ENCODE results near the gene CT45A7.
"Not testable (repeated sequence)": the region's sequence is repeated elsewhere in the genome, so short reads cannot be mapped to it uniquely, and the experiment has no call there.

The CT45A7 gene, protein sequence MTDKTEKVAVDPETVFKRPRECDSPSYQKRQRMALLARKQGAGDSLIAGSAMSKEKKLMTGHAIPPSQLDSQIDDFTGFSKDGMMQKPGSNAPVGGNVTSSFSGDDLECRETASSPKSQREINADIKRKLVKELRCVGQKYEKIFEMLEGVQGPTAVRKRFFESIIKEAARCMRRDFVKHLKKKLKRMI

DNA sequence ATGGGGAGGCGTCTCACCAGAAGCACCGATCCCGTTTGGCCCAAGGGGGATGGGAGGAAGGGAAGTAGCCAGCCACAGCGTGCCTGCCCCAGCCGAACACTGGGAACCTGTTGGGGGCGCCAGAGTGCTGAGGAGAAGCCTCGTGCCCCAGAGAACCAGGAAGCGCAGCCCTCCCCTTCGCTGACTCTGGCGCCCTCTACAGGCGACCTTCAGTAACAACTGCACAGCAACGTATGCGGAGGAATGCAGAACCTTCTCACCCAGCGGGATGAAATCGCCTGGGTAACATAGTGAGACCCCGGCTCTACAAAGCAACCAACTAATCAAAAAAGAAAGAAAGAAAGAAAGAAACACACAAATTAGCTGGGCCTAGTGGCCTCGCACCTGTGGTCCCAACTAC is at the start of gene CT45A7:
TSS of gene CT45A7 (minus strand) at position 101 of the 400 bp plus-strand sequence. CDS start 3,747 bp downstream, outside the sequence.
- DNase-seq, result not testable (repeated sequence)

DNA sequence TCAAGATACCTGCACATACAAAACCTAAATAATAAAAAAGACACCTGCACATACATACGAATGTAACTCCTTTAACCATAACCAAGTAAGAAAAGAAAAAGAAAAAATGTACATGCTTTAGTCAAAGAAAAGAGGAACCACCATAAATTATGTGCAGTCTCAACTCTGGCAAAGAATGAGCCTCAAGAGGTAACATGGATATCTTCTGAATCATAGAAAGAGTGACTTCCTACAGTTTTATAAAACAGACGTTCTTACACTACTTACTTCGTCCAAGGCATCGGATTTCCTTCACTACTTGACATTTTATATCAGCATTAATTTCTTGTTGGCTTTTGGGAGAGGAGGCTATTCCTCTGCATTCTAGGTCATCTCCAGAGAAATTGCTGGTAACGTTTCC is 45.7 kb upstream of the CT45A7 start:
- DNase-seq, result not testable (repeated sequence)

- not testable (repeated sequence) for DNase-seq
Observed at GRCh38 chrX:135871712-135872111, 34.6 kb upstream of the CT45A7 start, which contains the start of gene CT45A9. Gene CT45A9 (minus strand): TSS chrX:135871812. CDS start chrX:135868061, 3,751 bp downstream.

GRCh38 chrX:135854438-135854837 is 17.4 kb upstream of the CT45A7 start, which contains the start of gene CT45A8:
Gene CT45A8 (minus strand): TSS chrX:135854538. CDS start chrX:135850783, 3,755 bp downstream.
- DNase-seq, result not testable (repeated sequence)

GRCh38 chrX:135819912-135820311 is 17.2 kb downstream of the CT45A7 start, which contains the start of gene CT45A2:
Gene CT45A2 (minus strand): TSS chrX:135820012. CDS start chrX:135816265, 3,747 bp downstream.
- DNase-seq, result not testable (repeated sequence)

GRCh38 chrX:135802687-135803086 is 34.4 kb downstream of the CT45A7 start, which contains the start of gene CT45A6:
Gene CT45A6 (minus strand): TSS chrX:135802787. CDS start chrX:135798993, 3,794 bp downstream.
- DNase-seq, result not testable (repeated sequence)

DNA sequence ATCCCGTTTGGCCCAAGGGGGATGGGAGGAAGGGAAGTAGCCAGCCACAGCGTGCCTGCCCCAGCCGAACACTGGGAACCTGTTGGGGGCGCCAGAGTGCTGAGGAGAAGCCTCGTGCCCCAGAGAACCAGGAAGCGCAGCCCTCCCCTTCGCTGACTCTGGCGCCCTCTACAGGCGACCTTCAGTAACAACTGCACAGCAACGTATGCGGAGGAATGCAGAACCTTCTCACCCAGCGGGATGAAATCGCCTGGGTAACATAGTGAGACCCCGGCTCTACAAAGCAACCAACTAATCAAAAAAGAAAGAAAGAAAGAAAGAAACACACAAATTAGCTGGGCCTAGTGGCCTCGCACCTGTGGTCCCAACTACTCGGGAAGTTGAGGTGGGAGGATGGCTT is 51.7 kb downstream of the CT45A7 start, which contains the start of gene CT45A5:
TSS of gene CT45A5 (minus strand) at position 101 of the 400 bp plus-strand sequence. CDS start 3,774 bp downstream, outside the sequence.
- not testable (repeated sequence) for DNase-seq
